GM20000 (cell line): ENCODE measurements around the gene NOTUM.

Experiments
- DNase-seq: peaks from one replicate; pipeline ENCODE4 v3.0.0; 2012; ENCODE audit warnings: low spot score
- TF ChIP-seq, protein P1 (sequence below): IDR thresholded peaks from 2 replicates; pipeline ENCODE4 v1.5.1; 2012; ENCODE audit warnings: mild to moderate bottlenecking, control low read depth; ENCODE audit errors: extremely low read depth, missing control alignments

Gene NOTUM

DNA sequence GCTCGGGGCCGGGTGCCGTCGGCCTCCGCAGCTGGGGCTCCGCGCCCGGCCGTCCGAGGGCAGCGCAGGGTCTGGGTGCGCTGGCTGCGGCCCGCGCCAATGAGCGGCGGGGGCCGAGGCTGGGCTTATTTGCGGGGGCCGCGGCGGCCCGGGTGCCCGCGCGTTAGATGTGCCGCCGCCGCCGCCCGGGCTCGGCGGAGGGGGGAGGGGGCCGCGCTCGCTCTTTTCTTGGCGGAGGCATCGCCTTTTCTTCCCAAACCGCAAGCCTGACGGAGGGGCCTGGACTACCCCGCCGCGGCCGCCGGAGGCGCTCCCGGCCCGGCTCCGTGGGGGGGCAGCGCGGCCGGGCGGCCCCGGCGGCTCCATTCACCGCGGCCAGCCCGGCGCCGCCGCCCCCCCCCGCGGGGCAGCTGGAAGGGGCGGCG, at the start of gene NOTUM:
Gene NOTUM, minus strand, starts transcription at position 101 of the 425 bp plus-strand sequence. CDS start 278 bp downstream, outside the sequence.
- TF ChIP-seq, protein P1, sequence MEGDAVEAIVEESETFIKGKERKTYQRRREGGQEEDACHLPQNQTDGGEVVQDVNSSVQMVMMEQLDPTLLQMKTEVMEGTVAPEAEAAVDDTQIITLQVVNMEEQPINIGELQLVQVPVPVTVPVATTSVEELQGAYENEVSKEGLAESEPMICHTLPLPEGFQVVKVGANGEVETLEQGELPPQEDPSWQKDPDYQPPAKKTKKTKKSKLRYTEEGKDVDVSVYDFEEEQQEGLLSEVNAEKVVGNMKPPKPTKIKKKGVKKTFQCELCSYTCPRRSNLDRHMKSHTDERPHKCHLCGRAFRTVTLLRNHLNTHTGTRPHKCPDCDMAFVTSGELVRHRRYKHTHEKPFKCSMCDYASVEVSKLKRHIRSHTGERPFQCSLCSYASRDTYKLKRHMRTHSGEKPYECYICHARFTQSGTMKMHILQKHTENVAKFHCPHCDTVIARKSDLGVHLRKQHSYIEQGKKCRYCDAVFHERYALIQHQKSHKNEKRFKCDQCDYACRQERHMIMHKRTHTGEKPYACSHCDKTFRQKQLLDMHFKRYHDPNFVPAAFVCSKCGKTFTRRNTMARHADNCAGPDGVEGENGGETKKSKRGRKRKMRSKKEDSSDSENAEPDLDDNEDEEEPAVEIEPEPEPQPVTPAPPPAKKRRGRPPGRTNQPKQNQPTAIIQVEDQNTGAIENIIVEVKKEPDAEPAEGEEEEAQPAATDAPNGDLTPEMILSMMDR, result no peak
- no peak for DNase-seq

DNA sequence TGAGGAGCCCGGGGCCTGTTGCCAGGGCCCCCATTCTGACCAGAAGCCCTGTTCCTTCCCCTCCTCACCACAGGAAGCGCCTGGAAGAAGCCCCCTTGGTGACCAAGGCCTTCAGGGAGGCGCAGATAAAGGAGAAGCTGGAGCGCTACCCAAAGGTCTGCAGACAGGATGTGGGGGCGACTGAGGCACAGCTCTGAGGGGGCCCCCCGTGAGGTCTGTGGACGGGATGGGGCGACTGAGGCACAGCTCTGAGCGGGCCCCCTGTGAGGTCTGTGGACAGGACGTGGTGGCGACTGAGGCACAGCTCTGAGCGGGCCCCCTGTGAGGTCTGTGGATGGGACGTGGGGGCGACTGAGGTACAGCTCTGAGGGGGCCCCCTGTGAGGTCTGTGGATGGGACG, 48.4 kb upstream of the NOTUM start:
- TF ChIP-seq, protein P1, result no peak
- DNase-seq, result no peak

DNA sequence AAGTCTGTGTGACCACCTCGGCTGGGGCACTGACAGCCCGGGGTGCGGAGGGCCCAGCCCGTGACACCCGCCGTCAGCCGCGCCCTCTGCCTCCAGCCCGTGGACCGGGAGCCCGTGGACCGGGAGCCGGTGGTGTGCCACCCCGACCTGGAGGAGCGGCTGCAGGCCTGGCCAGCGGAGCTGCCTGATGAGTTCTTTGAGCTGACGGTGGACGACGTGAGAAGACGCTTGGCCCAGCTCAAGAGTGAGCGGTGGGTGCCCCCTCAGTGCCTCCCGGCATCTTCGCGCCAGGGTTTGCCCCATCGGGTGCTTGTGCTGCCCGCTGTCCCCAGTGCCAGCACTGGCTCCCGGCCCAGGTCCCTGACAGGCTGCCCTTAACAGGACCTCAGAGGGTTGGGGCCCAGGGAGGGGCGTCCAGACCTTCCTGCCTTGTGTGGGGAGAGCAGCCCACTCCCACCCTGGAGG, 48.0 kb upstream of the NOTUM start:
- TF ChIP-seq, protein P1, result no peak
- DNase-seq, result no peak

DNA sequence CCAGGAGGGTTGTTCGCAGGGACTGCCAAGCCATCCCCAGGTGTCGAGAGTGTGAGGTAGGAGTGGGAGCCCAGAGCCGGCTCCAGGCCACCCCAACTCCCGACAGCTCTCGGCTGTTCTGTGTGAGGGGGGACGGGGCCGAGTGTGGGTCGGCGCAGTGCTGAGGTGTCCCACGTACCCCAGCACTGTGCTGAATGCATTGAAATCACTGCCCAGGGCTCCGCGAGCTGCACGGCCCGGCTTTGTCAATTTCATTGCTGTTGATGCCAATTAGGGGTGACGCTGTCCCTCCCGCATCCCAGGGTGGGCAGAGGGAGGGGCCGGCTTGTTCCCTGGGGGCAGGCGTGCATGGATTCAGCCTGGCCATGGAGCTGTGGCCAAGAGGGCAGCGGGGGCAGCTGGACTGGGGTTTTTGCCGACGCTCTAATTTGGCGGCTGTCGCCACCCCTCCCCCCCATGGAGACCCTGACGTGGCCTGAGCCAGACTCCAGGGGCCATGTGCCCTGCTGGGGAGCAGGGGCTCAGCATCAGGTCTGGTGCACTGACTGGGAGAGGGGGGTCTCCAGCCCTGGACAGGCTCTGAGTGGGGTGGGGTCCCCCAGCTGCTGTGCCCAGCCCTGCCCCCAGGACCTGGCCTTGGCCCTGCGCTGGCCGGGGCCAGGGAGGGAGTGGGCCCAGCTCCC, 47.4 kb upstream of the NOTUM start:
- TF ChIP-seq, protein P1, result no peak
- DNase-seq, result no peak

DNA sequence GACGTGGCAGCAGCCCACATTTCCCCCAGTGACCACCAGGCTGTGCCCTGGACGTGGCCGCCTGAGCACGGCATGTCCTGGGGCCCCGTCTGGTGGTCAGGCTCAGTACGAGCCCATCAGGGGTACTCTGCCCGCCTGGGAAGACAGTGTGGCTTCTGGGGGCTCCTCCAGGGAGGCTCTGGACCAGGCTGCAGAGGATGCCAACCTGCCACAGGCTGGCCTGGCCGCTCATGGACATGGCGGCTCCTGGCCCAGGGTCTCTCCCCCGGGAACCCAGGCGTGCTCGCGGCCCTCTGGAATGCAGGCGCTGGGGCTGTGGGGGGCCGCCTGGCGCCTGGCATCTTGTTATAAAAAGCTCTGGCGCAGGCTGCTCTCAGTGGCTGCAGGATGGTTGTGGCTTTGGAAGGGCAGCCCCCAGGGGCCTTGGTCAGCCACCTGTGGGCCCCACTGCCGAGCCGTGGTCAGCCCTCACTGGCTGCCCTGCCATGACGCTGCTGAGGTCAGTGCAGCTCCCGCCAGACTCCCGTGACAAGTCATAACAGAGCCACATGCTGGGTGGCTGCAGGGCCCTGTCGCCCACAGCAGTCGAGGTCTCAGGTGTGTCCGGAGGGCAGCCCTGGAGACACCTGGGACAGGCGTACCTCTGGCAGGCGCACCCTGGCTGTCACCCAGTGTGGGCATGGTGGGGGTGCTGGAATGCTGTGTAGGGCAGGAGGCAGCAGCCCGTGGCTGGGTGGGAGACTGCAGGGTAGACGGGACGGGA, 46.7 kb upstream of the NOTUM start:
- TF ChIP-seq, protein P1, result no peak
- DNase-seq, result no peak

DNA sequence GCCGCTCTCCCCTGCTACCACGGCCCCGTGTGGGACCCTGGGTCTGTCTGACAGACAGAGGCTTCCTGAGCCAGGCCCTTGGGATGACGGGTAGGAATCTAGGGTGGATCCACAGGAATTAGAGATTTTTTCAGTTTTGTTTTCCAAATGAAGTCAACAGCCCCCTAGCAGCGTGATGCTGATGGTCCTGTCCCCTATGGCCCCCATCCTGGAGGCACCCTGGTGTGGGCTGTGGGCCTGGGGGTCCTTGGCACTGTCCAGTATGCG, 46.2 kb upstream of the NOTUM start:
- DNase-seq, result no peak
- TF ChIP-seq, protein P1, result no peak

DNA sequence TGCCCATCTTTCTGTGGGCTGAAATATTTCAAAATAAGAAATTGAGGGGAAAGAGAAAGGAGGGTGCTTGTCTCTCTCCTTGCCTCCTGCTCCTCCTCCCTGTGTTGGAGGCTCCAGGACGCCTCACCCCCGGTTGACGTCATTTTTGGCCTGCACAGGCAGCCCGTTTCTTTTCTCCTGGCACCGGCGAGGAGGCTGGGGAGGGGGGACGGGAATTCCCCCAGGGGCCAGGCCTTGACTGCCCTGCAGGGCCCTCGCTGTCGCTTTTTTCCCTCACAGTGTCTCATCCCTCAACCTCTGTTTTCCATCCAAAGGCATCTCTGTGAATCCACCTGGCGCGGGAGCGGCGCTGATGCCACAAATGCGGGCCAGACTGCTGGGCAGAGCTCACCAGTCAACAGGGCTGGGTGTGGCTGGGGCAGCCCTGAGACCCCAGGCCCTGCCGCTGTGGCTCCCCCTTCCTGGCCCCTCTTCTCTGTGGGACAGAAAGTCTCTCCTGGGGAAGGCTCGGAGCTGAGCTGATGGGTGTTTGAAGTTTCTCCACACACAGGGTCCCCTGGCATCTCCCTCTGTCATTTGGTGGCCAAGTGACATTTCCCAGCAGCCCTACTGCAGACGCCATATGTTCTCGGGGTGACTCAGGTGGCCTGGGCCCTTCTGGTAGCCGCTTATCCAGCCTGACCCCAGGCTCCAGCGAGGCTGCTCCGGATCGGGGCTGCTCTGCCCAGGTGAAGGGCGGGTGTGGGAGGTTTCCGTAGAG, 45.7 kb upstream of the NOTUM start:
- DNase-seq, result no peak
- TF ChIP-seq, protein P1, result no peak
